Epidermal melanocyte (primary cell): ENCODE results near the gene PCK1.

Source experiments
- DNase-seq: peaks from one replicate; pipeline ENCODE4 v3.0.0; 2011; ENCODE audit warnings: low spot score; ENCODE audit not compliant: insufficient read length

PCK1 gene

DNA sequence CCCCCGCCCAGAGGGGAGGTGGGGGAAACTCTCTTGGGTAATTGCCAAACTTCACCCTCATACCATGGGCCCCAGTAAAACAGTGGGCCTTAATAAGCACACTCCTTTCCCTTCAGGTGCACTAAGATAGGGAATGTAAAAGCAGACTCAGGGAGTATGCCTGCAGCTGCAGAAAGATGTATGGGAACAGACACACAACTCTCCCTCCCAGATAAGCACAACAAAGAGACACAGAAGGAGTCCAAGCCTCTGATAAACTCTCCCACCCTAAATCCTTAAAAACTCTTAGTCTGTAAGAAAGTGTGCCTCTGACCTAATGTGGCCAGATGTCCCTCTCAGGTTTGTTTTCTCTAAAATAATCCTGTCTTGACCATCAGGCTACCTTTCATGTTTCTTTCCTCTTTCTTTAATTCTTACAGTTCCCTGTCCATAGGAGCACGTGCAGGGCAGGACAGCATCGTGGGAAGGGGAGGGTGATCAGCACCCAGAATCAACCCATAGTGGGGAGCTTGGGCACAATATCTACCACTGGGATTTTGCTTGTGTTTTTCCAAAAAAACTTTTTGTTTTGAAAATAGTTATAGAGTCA lies 24.7 kb upstream of the PCK1 start:
- no peak for DNase-seq

DNA sequence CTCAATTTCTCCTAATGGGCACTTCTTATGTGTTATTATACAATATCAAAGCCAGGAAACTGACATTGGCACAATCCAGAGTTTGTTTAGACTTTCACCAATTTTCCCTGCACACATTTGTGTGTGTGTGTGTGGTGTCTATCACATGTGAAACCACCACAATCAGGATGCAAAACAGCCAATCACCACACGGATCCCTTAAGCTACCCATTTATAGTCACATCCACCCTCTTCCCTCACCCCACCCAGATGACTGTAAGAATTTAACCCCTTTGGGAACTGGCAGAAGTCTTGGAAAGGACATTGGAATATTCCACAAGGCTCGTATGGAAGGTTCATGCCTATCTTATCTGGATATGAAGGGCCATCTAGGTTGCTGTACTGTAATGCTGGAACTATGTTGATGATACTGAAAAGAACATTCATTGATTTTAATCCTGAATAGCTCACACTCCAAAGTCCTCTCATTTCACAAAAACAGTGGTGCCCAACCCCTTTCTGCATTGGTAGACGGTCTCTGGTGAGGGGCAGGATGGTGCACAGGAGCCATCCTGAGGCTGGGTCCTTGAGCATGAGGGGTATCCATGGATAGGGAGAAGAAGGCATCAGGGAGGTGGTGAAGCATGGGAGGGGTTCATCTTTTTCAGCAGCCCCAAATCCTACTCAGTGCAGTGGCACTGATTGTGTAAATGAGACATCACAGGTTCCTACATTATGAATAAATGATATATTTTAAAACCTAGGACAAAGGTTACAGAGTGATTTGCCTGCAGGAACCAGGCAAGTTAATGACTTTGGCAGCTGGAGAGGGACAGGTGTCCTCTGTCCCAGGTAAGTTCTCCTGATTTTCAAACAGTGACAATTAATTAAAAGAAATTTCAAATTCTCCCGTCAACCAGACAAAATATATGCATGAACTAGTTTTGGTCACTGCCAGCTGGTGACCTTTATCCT lies 23.9 kb upstream of the PCK1 start:
- no peak for DNase-seq

DNA sequence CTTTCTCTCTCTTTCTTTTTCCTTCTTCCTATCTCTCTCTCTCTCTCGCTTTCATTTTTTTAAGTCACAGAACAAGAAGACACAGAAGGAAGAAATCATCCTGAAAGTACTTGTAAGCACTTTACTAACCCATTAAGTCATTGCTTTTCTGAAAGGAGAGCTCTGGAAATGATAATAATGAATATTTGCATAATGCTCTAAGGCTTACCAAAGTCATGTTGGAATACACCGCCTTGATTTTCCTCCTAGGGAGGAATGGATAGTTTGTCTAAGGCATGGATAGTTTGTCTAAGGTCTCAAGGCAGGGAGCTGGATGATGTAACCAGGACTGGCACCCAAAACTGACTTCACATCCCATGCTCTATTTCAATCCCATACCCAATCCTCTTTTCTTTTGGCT lies 23.1 kb upstream of the PCK1 start:
- DNase-seq = no peak

DNA sequence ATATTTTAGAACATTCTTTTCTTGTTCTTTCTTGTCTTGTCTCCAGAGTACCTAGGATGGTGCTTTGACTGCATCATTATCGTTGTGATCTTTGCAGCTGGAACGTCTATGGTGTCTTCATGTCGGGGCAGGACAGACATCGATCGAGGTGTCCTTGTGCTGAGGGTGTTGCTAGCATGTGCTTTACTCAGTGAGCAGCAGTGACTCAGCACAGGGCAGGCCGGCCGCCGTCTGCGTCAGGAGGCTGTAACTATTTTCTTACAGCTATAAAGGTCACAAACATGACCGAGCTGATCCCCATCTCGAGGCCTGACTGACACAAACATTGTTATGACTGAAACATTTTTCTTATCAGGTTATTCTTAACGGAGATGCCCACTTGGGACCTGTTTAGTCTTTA lies 21.0 kb upstream of the PCK1 start:
- DNase-seq = no peak

DNA sequence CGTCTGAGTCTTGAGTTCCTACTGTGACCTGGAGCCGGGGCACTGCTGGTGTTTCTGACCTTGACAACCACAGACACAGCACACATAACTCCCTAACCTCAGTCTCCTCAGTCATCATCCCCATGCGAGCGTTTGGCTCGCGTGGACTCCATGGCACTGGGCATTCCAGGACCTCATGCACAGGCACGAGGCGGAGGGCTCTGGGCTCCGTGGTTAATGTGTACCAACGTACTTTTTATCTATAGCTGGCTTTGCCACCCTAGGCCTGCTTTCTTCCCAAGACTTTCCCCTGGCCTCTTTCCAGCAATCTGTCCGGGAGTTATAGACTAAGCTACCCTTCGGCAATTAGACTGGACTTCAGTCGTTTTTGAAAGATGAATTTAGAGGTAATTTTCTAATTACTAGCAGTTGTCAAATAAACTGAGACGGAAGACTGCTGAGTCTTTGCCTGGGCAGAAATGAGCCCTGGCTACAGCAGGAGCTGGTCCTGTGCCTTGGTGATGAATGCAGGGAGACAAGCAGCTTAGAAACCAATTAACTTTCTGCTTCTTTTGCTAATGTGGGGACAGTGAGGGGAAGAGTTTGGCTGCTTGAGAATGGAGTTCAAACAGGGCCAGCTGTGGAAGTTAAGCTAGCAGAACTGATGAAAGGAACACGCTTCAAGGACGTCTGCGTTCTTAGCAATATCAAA lies 19.9 kb upstream of the PCK1 start:
- DNase-seq = no peak

DNA sequence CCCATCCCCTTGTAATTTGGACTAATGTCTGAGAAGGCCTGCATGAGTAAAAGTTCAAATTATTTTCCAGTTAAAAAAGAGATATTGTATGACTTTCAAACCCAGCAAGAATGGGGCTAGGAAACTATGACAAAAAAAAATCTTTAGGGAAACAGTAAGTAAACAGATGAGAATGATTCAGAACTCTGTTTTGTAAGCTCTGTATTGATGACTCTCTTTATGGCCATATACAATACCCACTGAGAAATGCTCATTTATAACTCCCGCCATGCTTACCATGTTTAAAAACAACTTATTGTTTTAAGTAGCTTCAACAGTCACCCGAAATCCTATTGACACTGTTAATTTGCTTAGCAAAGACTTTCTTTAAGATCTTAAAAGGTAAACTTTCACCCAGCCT lies 17.2 kb upstream of the PCK1 start:
- no peak for DNase-seq

DNA sequence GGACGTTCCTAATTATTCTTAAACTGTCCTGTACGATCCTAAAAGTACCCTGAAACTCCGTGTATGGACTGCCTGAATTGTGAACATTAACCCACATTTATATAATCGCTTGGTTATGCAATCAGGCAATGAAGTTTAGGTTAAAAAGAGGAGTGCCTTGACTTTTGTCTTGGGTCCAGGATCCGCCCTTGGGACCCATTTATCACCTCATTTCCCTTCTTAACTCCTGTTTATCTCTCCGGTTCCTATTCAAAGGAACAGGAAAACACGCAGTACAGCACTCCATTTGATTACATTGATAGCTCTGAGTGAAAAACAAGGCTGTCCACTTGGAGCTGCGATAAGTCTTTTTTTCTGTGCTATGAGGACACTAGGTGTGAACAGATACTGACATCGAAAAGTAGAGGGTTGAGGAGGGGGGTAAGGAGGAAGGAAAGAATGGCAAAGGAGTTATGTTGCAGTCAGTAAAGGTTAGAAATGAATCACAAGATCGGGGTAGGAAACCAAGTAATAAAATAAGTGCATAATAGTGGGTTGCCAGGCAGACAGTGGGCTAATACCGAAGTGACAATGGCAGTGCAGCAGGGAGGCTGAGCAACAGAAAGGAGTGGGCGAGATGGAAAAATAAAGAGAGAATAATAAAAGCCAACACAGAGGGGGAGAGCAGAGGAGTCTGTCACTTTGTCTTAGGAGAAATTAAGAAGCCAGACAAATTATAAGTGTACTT lies 15.9 kb upstream of the PCK1 start:
- no peak for DNase-seq

DNA sequence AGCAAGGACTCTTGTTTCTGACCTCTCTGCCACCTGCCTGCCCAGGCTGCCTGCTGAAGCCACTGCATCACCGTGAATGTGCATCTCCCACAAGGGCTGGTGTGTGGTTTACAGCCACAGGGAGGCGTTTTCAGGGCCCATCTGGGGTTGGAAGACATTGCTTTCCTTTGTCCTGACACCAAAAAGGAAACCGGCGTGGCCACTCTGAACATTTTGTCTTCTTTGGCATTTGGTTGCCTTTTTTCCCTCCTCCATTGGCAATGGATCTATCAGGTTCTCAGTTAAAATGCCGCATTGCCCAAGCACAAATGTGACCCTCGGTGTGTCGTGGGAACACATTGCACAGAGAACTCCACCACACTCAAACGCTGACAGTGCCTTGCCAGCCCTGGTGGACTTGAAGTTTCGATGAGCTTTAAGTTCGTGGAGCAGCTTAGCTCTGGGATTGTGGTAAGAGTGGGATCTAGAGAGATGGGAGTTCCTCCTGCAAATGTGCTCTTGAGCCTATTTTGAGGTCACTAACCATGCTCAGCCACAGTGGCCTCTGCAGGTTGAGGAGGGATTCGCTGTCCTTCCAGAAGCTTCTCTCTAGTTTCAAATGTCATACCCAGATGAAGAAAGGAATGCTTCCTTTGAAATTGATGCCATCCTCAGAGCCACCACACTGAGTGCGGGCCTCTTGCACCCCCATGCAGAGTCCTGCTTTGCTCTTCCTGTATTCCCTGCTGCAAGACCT lies 14.8 kb upstream of the PCK1 start:
- no peak for DNase-seq

DNA sequence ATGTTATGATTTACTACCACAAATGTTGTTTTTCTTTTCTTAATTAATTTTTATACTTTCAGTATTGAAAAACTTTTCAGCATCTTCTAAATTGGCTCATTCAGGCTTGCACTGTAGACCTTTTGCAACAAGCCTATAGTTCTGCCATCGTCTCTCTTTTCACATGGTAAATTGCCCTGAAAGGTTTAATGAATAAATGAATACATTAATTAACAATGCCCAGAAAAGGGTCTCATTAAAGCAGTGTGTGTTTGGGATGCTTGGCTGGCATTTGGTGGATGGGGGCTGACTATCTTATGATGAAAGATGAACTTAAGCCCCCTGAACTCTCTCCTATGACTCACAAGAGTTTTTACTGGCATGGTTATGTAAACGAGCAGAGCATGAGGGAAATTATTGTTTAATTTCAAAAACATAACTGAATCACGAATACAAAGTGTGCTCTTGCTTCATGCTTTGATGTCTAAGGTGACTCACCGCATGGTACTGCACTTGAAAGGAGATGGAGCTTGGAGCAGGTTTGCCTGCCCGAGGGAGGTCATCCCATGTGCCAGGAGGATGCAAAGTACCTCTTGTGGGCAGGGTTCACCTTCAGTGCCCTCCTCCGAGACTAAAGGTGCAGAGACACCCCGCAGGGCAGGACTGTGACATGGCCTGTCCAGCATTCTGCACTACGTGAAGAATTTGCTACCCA lies 13.8 kb upstream of the PCK1 start:
- DNase-seq = no peak

DNA sequence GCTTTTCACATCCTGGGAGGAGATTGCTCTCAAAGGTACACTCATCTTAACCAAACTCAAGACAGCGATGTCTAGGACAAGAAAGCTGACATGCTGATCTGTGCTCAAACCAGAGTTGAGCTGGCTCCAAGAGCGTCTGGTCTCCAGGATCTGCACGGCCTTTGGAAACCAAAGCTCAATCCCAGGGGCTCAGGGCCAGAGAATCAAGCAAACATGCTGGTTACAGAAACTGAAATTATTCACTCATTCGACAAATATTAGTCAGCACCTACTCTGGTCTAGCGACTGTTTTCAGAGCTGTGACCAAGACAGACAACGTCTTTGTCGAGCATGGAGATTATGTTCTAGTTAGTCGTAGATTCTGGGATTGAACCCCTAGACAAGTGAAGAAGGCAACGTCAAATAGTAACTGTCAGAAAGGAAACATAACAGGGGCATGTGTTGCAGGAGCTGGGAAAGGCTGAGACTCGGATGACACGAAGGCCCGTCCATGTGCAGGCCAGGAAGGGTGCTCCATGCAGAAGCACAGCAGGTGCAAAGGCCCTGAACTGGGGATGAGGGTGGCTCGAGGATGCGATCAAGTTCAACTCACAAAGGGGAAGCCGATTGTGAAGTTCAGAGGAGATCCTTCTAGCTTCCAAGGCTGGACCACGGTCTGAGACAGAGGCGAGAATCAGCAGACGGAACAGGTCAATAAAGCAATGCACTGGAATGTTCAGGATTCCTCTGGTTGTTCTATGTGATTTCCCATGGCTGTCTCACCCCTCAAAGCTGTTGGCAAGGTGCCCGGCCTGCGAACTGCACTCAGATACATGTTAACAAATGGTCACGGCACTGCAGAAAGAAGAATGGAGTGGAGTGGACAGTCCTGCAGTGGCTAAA lies 12.5 kb upstream of the PCK1 start:
- DNase-seq = no peak

DNA sequence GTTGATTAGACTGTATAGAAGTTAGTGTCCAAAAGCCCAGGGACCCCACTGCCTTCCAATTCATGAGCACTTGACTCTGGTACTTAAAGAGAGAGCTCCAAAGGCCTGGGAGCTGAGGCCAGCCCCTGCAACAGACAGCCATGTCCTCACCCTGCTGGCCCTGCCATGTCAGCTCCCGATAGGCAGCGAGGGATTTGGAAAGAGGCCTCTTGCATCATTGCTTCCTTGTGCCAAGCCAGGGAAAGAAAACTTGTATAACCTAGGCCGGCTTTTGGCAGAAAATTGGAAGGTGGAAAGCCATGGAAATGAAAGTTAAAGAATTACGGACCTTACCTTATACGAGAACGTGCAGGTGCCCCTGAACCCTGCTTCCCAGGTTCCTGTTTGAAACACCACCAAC lies 8.4 kb upstream of the PCK1 start:
- DNase-seq = no peak

DNA sequence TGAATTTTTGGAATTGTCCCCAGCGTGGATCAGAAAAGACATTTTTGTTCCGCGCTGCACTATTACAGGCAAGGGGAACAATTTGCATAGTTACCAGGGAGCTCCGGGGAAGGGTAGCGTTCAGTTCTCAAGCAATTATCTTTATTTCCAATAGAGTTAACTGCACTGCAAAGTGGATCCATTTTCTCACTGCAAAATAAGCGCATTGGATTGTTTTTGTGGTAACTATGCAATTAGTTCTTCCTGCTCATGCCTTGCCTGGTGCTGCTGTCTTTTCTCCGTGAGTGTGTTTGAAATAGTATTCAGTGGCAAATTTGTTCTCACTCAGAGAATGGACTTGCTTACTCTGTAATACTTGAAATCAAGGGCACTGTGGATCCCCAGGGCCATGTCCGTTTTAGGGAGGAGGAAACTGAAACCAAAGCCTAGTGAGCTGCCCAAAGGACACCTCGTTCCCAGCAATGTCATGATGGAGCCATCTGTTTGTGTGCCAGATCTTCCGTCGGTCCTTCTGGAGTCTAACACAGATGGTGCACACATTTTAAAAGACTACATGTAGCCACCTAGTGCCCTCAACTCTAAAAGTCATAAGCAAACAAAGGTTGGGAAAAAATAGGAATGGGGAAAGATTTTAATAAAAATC lies 7.4 kb upstream of the PCK1 start:
- no peak for DNase-seq

DNA sequence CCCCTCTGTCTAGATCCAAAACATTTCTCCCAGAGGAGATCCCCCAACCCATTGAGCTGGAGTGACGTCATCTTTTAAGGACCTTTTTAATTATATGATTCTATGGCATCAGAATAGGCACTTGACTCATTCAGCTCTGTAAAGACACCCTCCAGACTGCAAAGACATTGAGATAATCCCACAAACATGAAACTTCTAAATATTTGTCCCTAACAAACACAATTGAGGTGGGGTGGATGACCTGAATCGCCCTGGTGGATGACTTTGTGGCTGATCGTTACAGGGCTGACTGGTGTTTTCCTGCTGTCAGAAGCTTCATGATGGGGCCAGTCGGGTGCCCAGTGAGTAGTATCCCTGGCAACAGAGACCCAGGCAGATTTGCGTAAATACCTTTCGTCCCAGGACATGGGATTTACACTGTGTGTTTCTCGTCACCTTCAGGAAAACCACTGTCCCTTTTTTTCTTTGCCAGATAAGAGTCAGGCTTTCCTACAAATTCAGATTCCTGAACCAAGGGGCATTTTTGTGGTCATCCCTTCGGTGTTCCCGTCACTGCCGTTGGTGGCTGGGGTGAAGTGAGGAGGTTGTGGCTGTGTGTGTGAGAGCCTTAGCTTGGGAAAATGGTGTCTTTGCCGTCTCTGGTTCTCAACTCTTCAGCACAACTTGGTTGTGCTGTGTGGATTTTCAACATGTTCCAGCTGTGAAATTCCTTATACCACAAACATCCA lies 5.3 kb upstream of the PCK1 start:
- no peak for DNase-seq

DNA sequence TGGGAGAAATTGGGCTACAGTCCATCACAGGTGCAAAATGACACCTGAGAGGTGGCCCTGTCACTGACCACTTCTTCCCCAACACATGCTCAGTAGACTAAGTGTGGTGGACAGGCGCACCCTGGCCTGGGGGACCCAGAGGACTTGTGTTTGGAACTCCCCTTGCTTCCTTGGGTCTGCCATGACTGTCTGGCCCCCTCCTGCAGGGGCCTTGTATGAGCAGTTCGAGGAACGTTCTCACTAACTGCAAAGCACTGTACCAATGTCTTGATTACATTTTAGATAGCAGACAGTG lies 4.0 kb upstream of the PCK1 start:
- no peak for DNase-seq

DNA sequence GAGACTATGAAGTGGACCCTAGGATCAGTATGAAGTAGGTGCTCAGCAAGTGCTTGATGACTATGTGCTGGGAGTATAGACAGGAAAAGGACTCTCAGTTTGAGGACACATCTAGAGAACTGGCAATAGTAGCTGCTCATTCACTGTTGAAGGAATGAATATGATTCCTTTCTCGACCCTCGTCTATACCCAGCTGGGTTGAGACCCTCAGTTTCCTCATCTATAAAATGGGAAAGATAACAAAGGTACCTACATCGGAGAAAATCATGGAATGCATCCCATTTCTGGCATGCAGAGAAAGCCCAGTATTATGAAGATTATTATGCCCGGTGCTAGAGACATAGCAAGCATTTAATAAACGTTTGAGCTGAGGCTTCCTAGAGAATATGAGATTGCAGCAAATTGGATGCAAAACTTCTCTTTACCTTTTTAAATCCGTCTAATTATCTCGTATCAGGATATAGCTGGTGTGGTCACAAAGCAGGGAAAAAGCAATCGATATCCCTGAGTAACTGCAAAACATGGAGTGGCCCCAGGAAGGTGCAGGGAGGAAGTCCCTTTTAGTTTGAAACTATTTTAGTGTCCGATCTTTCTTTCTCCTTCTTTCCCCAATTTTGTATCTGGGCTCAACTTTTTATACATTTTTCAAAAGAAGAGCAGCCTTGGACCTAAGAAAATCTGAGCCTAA lies 2.8 kb upstream of the PCK1 start:
- no peak for DNase-seq

DNA sequence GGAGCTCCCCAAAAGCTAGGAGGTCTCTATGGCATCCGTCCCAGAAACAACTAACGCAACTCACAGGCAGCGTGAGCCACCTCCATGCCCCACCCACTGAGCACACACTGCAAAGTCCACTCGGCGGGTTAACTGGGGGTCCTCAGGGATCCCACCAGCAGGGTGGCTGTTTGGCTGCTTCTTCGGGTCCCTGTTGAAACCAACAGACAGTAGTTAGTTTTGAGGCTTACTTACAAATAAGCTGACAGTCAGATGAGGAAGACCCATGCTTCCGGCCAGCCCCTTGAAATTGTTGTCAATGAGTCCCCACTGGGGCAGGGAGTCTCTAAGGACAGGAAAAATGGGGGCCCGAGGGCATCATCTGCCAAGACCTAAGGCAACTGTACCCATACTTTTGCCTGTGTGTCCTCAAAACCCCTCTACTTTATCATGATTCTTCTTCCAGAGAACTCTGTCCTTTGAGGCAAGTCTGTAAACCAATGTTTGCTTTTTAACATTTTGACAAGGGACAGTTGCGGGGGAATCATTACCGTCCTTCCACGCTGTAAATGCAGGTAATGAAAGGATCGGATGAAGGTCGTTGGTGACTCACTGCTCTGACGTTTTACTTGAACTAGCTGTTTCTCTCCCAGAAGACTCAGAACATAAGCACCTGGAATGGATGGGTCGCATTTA lies 2.2 kb upstream of the PCK1 start:
- DNase-seq = no peak

DNA sequence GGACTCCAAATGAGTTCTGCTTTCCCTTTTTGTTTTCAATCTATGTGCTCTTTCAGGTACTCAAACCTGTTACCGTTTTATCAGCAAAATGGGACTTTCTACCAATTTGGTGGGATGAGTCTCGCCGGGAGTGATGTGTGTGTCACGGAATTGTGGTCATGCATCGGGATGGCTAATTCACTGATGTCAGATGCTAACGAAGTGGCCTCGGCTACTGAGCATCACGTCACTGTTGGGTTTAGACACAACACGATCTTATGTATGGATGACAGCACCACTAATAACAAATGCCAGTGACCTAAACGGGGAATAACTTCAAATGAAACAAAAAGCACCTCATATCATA lies 1.6 kb upstream of the PCK1 start:
- no peak for DNase-seq
